ENCODE measurements around the gene CLK2.

CLK2 gene

GRCh38 chr1:155273343-155274245, at the start of gene CLK2:
CLK2 (minus strand) TSS chr1:155273504; CDS start chr1:155270977, 2,527 bp downstream.
- DNase-seq (ENCODE audit: low spot score) = peak; percentile 91

- DNase-seq (ENCODE audit: low spot score) = no peak
Measured at GRCh38 chr1:155322571-155322952, 49.3 kb upstream of the CLK2 start.

GRCh38 chr1:155321639-155322503, 48.6 kb upstream of the CLK2 start:
- DNase-seq (ENCODE audit: low spot score) = no peak

GRCh38 chr1:155320661-155321617, 47.6 kb upstream of the CLK2 start, which contains the start of gene RUSC1:
RUSC1 (plus strand) TSS chr1:155320894; CDS start chr1:155321774, 880 bp downstream.
- DNase-seq (ENCODE audit: low spot score) = peak; percentile 64

- DNase-seq (ENCODE audit: low spot score) = no peak
Measured at GRCh38 chr1:155320252-155320651, 46.9 kb upstream of the CLK2 start.

GRCh38 chr1:155319536-155319935, 46.2 kb upstream of the CLK2 start:
- no peak for DNase-seq (ENCODE audit: low spot score)

GRCh38 chr1:155318082-155318481, 44.8 kb upstream of the CLK2 start:
- DNase-seq (ENCODE audit: low spot score) = no peak

- DNase-seq (ENCODE audit: low spot score) = no peak
Measured at GRCh38 chr1:155316922-155317321, 43.6 kb upstream of the CLK2 start.

- no peak for DNase-seq (ENCODE audit: low spot score)
Measured at GRCh38 chr1:155313261-155313660, 40.0 kb upstream of the CLK2 start.

GRCh38 chr1:155309423-155310021, 36.2 kb upstream of the CLK2 start:
- no peak for DNase-seq (ENCODE audit: low spot score)

GRCh38 chr1:155308493-155309422, 35.5 kb upstream of the CLK2 start, which contains the start of gene FDPS:
FDPS (plus strand) TSS chr1:155308866; CDS start chr1:155309790, 924 bp downstream.
- DNase-seq (ENCODE audit: low spot score) = peak; percentile 100

GRCh38 chr1:155307247-155307740, 34.0 kb upstream of the CLK2 start:
- DNase-seq (ENCODE audit: low spot score) = no peak

- DNase-seq (ENCODE audit: low spot score) = no peak
Measured at GRCh38 chr1:155305881-155306391, 32.6 kb upstream of the CLK2 start.

- no peak for DNase-seq (ENCODE audit: low spot score)
Measured at GRCh38 chr1:155304558-155305063, 31.3 kb upstream of the CLK2 start.

GRCh38 chr1:155301342-155301841, 28.1 kb upstream of the CLK2 start, which contains the start of gene PKLR:
PKLR (minus strand) TSS chr1:155301438; CDS start chr1:155301395, 43 bp downstream.
- no peak for DNase-seq (ENCODE audit: low spot score)

GRCh38 chr1:155300553-155301329, 27.4 kb upstream of the CLK2 start:
- no peak for DNase-seq (ENCODE audit: low spot score)

GRCh38 chr1:155300024-155300423, 26.7 kb upstream of the CLK2 start:
- DNase-seq (ENCODE audit: low spot score) = no peak

- no peak for DNase-seq (ENCODE audit: low spot score)
Measured at GRCh38 chr1:155297384-155297783, 24.1 kb upstream of the CLK2 start.

Measured in globus pallidus (tissue), 1 donor.